Measurements from ENCODE around the gene KAT8.
A peak's percentile ranks its signal among the peaks of the same experiment; 100 is the strongest.

The KAT8 gene

DNA sequence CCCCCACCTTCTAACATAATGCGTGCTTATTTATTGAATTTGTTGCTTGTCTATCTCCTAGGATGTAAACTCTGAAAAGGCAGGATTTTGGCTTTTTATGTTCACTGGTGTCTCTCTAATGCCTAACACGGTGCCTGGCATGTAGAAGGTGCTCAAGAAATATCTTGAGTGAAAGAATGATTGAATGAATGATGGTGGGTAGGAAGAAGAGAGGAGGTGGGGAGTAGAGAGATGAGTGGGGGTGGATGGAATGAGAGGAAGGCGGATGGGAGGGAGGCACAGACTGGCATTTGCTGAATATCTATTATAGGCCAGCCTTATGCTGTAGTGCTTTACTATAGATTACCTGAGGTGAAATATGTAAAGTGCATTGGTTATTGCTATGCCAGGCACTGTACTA, 30.1 kb downstream of the KAT8 start:
- Histone ChIP-seq H3K27ac (ENCODE audit: extremely low read depth, low read depth, low read length) (no peak overlapping the region), H3K4me3 (ENCODE audit: low read depth, low read length) (no peak overlapping the region), H3K9me3 (ENCODE audit: control insufficient read depth, insufficient read depth, low read depth, low read length) (no peaks in the 10 kb centered on the region), H3K36me3 (ENCODE audit: control insufficient read depth in 2 of 2, insufficient read depth in 1 of 2, low read length in 2 of 2) (no peaks in the 10 kb centered on the region), H3K4me1 (ENCODE audit: control insufficient read depth, insufficient read depth, low read length) (no peaks in the 10 kb centered on the region; the same call in 1 of the 2 replicates)
- no peak for TF ChIP-seq PRDM1 (tag by site-specific recombination; IDR thresholded peaks at IDR 0.05)
- TF ChIP-seq, protein P1, sequence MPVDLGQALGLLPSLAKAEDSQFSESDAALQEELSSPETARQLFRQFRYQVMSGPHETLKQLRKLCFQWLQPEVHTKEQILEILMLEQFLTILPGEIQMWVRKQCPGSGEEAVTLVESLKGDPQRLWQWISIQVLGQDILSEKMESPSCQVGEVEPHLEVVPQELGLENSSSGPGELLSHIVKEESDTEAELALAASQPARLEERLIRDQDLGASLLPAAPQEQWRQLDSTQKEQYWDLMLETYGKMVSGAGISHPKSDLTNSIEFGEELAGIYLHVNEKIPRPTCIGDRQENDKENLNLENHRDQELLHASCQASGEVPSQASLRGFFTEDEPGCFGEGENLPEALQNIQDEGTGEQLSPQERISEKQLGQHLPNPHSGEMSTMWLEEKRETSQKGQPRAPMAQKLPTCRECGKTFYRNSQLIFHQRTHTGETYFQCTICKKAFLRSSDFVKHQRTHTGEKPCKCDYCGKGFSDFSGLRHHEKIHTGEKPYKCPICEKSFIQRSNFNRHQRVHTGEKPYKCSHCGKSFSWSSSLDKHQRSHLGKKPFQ (tag by site-specific recombination; IDR thresholded peaks at IDR 0.05) = no peak
- no peak for TF ChIP-seq ZNF223 (tag by site-specific recombination; IDR thresholded peaks at IDR 0.05)
- TF ChIP-seq ZNF664 (tag by site-specific recombination; IDR thresholded peaks at IDR 0.05) = peak; percentile 87
- POLR2A ChIA-PET = no interaction called here
- CTCF ChIA-PET = interaction anchor here (0.7 kb wide), 1 partner anchor 27 kb away, joined by 3 read pairs; no protein-coding TSS in a partner anchor

DNA sequence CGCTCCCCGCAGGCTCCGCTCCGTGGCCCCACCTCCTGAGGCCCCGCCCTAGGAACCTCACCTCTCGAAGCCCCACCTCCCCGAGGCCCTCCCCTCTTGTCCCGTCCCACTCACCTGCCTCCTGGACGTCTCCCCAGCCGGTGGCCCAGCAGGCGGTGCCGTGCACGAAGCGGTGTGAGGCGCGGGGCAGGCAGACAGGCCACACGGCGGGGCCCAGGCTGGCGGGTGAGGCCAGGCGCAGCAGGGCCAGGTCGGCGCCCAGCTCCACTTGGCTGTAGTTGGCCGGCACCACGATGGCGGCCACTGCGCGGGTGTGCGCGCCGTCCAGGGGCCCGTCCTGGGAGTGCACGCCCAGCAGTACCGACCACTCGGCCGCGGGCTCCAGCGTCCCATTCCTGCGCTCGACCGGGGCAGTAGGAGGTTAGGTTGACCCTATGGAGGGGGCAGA, 30.8 kb downstream of the KAT8 start:
- Histone ChIP-seq H3K4me1 (ENCODE audit: control insufficient read depth, insufficient read depth, low read length) (no peaks in the 10 kb centered on the region), H3K9me3 (ENCODE audit: control insufficient read depth, insufficient read depth, low read depth, low read length) (no peaks in the 10 kb centered on the region), H3K36me3 (ENCODE audit: control insufficient read depth in 2 of 2, insufficient read depth in 1 of 2, low read length in 2 of 2) (no peaks in the 10 kb centered on the region), H3K4me3 (ENCODE audit: low read depth, low read length) (no peak overlapping the region), H3K27ac (ENCODE audit: extremely low read depth, low read depth, low read length) (no peak overlapping the region)
- POLR2A ChIA-PET = interaction anchor here (0.9 kb wide), 1 partner anchor 10 kb away, joined by 4 read pairs; no protein-coding TSS in a partner anchor
- TF ChIP-seq ZNF24 (tag by site-specific recombination; IDR thresholded peaks at IDR 0.05) (no peak), ZBTB1 (tag by site-specific recombination; IDR thresholded peaks at IDR 0.05) (no peak), ZNF302 (tag by site-specific recombination; IDR thresholded peaks at IDR 0.05; ENCODE audit: low read depth) (no peak), ZNF621 (tag by site-specific recombination; IDR thresholded peaks at IDR 0.05) (no peak), KLF1 (tag by site-specific recombination; IDR thresholded peaks at IDR 0.05) (no peak), ZNF776 (tag by site-specific recombination; IDR thresholded peaks at IDR 0.05; ENCODE audit: borderline replicate concordance) (no peak), ZNF16 (tag by site-specific recombination; IDR thresholded peaks at IDR 0.05; ENCODE audit: low read depth) (no peak), GLI2 (tag by site-specific recombination; IDR thresholded peaks at IDR 0.05; ENCODE audit: borderline replicate concordance, low read depth) (no peak), ZFP69B (tag by site-specific recombination; IDR thresholded peaks at IDR 0.05) (no peak), ZNF169 (tag by site-specific recombination; IDR thresholded peaks at IDR 0.05) (no peak)
- TF ChIP-seq, protein P2, sequence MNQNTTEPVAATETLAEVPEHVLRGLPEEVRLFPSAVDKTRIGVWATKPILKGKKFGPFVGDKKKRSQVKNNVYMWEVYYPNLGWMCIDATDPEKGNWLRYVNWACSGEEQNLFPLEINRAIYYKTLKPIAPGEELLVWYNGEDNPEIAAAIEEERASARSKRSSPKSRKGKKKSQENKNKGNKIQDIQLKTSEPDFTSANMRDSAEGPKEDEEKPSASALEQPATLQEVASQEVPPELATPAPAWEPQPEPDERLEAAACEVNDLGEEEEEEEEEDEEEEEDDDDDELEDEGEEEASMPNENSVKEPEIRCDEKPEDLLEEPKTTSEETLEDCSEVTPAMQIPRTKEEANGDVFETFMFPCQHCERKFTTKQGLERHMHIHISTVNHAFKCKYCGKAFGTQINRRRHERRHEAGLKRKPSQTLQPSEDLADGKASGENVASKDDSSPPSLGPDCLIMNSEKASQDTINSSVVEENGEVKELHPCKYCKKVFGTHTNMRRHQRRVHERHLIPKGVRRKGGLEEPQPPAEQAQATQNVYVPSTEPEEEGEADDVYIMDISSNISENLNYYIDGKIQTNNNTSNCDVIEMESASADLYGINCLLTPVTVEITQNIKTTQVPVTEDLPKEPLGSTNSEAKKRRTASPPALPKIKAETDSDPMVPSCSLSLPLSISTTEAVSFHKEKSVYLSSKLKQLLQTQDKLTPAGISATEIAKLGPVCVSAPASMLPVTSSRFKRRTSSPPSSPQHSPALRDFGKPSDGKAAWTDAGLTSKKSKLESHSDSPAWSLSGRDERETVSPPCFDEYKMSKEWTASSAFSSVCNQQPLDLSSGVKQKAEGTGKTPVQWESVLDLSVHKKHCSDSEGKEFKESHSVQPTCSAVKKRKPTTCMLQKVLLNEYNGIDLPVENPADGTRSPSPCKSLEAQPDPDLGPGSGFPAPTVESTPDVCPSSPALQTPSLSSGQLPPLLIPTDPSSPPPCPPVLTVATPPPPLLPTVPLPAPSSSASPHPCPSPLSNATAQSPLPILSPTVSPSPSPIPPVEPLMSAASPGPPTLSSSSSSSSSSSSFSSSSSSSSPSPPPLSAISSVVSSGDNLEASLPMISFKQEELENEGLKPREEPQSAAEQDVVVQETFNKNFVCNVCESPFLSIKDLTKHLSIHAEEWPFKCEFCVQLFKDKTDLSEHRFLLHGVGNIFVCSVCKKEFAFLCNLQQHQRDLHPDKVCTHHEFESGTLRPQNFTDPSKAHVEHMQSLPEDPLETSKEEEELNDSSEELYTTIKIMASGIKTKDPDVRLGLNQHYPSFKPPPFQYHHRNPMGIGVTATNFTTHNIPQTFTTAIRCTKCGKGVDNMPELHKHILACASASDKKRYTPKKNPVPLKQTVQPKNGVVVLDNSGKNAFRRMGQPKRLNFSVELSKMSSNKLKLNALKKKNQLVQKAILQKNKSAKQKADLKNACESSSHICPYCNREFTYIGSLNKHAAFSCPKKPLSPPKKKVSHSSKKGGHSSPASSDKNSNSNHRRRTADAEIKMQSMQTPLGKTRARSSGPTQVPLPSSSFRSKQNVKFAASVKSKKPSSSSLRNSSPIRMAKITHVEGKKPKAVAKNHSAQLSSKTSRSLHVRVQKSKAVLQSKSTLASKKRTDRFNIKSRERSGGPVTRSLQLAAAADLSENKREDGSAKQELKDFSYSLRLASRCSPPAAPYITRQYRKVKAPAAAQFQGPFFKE (tag by site-specific recombination; IDR thresholded peaks at IDR 0.05; ENCODE audit: borderline replicate concordance) = no peak
- TF ChIP-seq, protein P3, sequence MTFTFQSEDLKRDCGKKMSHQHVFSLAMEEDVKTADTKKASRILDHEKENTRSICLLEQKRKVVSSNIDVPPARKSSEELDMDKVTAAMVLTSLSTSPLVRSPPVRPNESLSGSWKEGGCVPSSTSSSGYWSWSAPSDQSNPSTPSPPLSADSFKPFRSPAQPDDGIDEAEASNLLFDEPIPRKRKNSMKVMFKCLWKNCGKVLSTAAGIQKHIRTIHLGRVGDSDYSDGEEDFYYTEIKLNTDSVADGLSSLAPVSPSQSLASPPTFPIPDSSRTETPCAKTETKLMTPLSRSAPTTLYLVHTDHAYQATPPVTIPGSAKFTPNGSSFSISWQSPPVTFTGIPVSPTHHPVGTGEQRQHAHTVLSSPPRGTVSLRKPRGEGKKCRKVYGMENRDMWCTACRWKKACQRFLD (tag by site-specific recombination; IDR thresholded peaks at IDR 0.05) = no peak
- TF ChIP-seq, protein P4, sequence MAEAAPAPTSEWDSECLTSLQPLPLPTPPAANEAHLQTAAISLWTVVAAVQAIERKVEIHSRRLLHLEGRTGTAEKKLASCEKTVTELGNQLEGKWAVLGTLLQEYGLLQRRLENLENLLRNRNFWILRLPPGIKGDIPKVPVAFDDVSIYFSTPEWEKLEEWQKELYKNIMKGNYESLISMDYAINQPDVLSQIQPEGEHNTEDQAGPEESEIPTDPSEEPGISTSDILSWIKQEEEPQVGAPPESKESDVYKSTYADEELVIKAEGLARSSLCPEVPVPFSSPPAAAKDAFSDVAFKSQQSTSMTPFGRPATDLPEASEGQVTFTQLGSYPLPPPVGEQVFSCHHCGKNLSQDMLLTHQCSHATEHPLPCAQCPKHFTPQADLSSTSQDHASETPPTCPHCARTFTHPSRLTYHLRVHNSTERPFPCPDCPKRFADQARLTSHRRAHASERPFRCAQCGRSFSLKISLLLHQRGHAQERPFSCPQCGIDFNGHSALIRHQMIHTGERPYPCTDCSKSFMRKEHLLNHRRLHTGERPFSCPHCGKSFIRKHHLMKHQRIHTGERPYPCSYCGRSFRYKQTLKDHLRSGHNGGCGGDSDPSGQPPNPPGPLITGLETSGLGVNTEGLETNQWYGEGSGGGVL (tag by site-specific recombination; IDR thresholded peaks at IDR 0.05) = no peak
- TF ChIP-seq, protein P5, sequence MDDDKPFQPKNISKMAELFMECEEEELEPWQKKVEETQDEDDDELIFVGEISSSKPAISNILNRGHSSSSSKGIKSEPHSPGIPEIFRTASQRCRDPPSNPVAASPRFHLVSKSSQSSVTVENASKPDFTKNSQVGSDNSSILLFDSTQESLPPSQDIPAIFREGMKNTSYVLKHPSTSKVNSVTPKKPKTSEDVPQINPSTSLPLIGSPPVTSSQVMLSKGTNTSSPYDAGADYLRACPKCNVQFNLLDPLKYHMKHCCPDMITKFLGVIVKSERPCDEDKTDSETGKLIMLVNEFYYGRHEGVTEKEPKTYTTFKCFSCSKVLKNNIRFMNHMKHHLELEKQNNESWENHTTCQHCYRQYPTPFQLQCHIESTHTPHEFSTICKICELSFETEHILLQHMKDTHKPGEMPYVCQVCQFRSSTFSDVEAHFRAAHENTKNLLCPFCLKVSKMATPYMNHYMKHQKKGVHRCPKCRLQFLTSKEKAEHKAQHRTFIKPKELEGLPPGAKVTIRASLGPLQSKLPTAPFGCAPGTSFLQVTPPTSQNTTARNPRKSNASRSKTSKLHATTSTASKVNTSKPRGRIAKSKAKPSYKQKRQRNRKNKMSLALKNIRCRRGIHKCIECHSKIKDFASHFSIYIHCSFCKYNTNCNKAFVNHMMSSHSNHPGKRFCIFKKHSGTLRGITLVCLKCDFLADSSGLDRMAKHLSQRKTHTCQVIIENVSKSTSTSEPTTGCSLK (tag by site-specific recombination; IDR thresholded peaks at IDR 0.05) = no peak
- CTCF ChIA-PET = interaction anchor here (0.6 kb wide), 1 partner anchor 47 kb away, joined by 3 read pairs; no protein-coding TSS in a partner anchor

Measured in HEK293 (cell line).